GM13977 (cell line): ENCODE data around the gene PLVAP.

Experiments used
- DNase-seq: peaks from one replicate; pipeline ENCODE4 v3.0.0; 2012; ENCODE audit warnings: low spot score
- CTCF ChIP-seq: IDR thresholded peaks from 2 replicates; pipeline ENCODE4 v1.5.1; 2012; ENCODE audit warnings: mild to moderate bottlenecking, control low read depth; ENCODE audit not compliant: insufficient read depth; ENCODE audit errors: extremely low read depth, missing control alignments
- in situ Hi-C: fragments of 300-500 bp; cut with MboI; formaldehyde crosslinking; loops from one replicate; pipeline ENCODE4 v1.12.0; 2022; ENCODE audit warnings: low sequenced_read_pairs, low pct_unique_long_range_greater_than_20kb, mixed read lengths, inconsistent platforms; ENCODE audit not compliant: unreplicated experiment

The PLVAP gene

GRCh38 chr19:17409990-17410389 is 32.8 kb upstream of the PLVAP start:
- in situ Hi-C loops = no loop called here
- no peak for DNase-seq
- no peak for TF ChIP-seq CTCF

DNA sequence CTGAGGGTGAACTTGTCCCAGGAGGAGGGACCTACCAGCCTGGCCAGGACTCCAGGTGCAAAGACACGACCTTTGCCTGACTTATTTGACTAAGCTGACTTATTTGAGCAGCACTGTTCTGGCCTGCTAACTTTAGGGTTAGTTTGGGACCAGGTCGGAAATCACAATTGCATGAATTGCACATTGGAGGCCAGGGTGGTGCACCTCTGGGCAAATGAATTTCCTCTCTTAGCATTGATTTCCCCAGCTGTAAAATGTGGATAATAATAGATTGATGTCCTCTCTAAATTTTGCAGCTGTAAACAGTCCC is 29.7 kb upstream of the PLVAP start:
- TF ChIP-seq CTCF = no peak
- no peak for DNase-seq
- in situ Hi-C loops = no loop called here

DNA sequence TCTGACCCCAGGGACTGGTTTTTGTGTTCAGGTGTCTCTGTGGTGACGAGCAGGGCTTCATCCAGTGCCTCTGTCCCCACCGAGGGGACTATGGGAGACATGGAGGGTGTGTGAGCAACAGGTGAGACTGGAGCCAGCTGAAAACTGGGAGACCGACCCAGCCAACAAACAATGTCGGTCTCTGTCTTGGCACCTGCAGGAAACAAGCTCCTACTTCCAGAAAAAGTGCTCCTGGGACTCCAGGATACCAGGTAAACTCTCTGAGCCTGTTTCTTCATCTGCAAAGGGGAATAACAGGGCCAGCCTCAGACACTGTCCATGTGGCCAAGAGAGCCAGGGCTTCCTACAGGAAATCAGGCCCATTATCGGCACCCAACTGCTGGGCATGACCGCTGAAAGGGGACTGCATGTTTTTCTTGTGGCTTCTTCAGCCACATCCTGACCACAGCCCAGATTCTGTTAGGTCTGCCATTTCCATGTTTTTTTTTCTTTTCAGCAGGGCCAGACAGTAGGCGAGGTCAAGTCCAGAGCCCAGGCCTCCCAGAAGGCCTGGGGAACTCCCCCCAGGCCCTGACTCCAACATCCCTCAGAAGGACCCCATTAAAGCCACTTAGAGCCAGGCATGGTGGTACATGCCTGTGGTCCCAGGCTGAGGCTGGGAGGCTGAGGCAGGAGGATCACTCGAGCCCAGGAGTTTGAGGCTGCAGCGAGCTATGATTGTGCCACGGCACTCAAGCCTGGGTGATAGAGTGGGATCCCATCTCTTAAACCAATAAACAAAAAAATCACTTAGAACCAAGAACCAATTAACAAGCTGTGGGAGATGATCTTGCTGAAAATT is 29.1 kb upstream of the PLVAP start:
- no peak for TF ChIP-seq CTCF
- DNase-seq = no peak
- in situ Hi-C loops = no loop called here

- TF ChIP-seq CTCF = no peak
- peak; percentile 95 for DNase-seq
- in situ Hi-C loops = no loop called here
Measured at GRCh38 chr19:17405250-17406045, 28.3 kb upstream of the PLVAP start, which contains the start of gene BST2. TSS of gene BST2 (minus strand) at chr19:17405630. CDS start at chr19:17405575, 55 bp downstream.

- TF ChIP-seq CTCF = no peak
- in situ Hi-C loops = no loop called here
- DNase-seq = no peak
Measured at GRCh38 chr19:17404621-17405249, 27.6 kb upstream of the PLVAP start.

DNA sequence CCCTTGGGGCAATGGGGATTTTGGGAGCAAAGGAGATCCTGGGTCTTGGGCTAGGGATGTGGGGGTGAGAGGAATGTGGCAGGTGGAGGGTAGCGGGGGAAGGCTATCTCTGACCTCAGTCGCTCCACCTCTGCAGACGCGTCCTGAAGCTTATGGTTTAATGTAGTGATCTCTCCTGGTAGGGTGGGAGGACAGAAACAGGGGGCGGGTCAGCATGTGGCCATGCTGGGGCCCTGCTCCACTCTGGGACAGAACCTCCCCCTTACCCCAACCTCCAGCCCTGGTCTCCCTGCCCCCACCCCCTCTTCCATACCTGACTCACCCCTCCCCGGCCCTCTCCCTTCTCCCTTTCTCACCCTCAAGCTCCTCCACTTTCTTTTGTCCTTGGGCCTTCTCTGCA is 26.9 kb upstream of the PLVAP start:
- TF ChIP-seq CTCF = no peak
- in situ Hi-C loops = no loop called here
- no peak for DNase-seq
